ENCODE data around the gene GOLGA6L10.

GRCh38 chr15:82292271-82292670 lies 57.0 kb downstream of the GOLGA6L10 start:
- TF ChIP-seq CTCF (IDR thresholded peaks at IDR 0.05) (no peak), POLR2A (IDR thresholded peaks at IDR 0.05) (no peak)
